HEK293 (cell line): ENCODE measurements around the gene PRRT1.

Experiments used
- CTCF ChIA-PET: fragments of 350-600 bp; formaldehyde crosslinking; extraction: SDS; loops from one replicate; lab custom pipeline; 2021; ENCODE audit warnings: antibody characterized with exemption; lab: Yijun Ruan, JAX
- POLR2A ChIA-PET: fragments of 300-600 bp; formaldehyde crosslinking; extraction: SDS; loops from one replicate; lab custom pipeline; 2020; ENCODE audit warnings: antibody characterized with exemption, inconsistent platforms; lab: Yijun Ruan, JAX
- H3K27ac ChIP-seq: fragments of 200-500 bp; sonication (Bioruptor generic); 2 replicates; pipeline ENCODE4 v1.5.1; 2014; ENCODE audit warnings: low read depth, low read length, control low read depth, inconsistent platforms; ENCODE audit errors: extremely low read depth
- H3K36me3 ChIP-seq, 2 experiments: fragments of 200-500 bp in 1 of 2; sonication (Bioruptor generic) in 1 of 2; 1 replicate in 1 of 2; 2 replicates in 1 of 2; pipeline ENCODE4 v1.5.1; 2014 to 2017; ENCODE audit warnings: inconsistent platforms in 2 of 2, low read length in 2 of 2; ENCODE audit not compliant: control insufficient read depth in 2 of 2, insufficient read depth in 1 of 2
- H3K4me1 ChIP-seq: fragments of 200-500 bp; sonication (Bioruptor generic); 2 replicates; pipeline ENCODE4 v1.5.1; 2014; ENCODE audit warnings: mild to moderate bottlenecking, low read length, inconsistent platforms; ENCODE audit not compliant: control insufficient read depth, insufficient read depth
- H3K4me3 ChIP-seq: 2 replicates; pipeline ENCODE4 v1.5.1; 2011; ENCODE audit warnings: low read depth, mild to moderate bottlenecking, control low read depth, low read length, moderate library complexity
- H3K9me3 ChIP-seq: fragments of 200-500 bp; sonication (Bioruptor generic); 2 replicates; pipeline ENCODE4 v1.5.1; 2014; ENCODE audit warnings: low read depth, low read length, inconsistent platforms; ENCODE audit not compliant: control insufficient read depth, insufficient read depth
- GLIS1 ChIP-seq: fragments of 450-650 bp; formaldehyde crosslinking; IDR thresholded peaks from 2 replicates; pipeline ENCODE4 v1.5.1; 2016; ENCODE audit warnings: missing biosample characterization, missing genetic modification characterization
- HOXA7 ChIP-seq: sonication (generic); formaldehyde crosslinking; IDR thresholded peaks from 2 replicates; pipeline ENCODE4 v1.8.1; 2022; ENCODE audit warnings: missing genetic modification reagents, borderline replicate concordance
- HOXC10 ChIP-seq: sonication (generic); formaldehyde crosslinking; IDR thresholded peaks from 2 replicates; pipeline ENCODE4 v1.8.1; 2023; ENCODE audit warnings: mild to moderate bottlenecking, missing genetic modification reagents
- KLF1 ChIP-seq: fragments of 450-650 bp; formaldehyde crosslinking; IDR thresholded peaks from 2 replicates; pipeline ENCODE4 v1.5.1; 2016; ENCODE audit warnings: missing biosample characterization, missing genetic modification characterization
- OSR2 ChIP-seq: fragments of 450-650 bp; formaldehyde crosslinking; IDR thresholded peaks from 2 replicates; pipeline ENCODE4 v1.5.1; 2016; ENCODE audit warnings: missing biosample characterization, missing genetic modification characterization
- REPIN1 ChIP-seq: fragments of 450-650 bp; formaldehyde crosslinking; IDR thresholded peaks from 2 replicates; pipeline ENCODE4 v1.5.1; 2017; ENCODE audit warnings: missing biosample characterization, missing genetic modification characterization, low read depth
- SP3 ChIP-seq: fragments of 450-650 bp; formaldehyde crosslinking; IDR thresholded peaks from 2 replicates; pipeline ENCODE4 v1.5.1; 2016; ENCODE audit warnings: missing biosample characterization, missing genetic modification characterization
- WT1 ChIP-seq: fragments of 450-650 bp; formaldehyde crosslinking; IDR thresholded peaks from 2 replicates; pipeline ENCODE4 v1.5.1; 2016; ENCODE audit warnings: missing biosample characterization, missing genetic modification characterization
- ZBTB17 ChIP-seq: fragments of 450-650 bp; formaldehyde crosslinking; IDR thresholded peaks from 2 replicates; pipeline ENCODE4 v1.5.1; 2016; ENCODE audit warnings: missing biosample characterization, missing genetic modification characterization
- ZBTB21 ChIP-seq: fragments of 450-650 bp; formaldehyde crosslinking; IDR thresholded peaks from 2 replicates; pipeline ENCODE4 v1.5.1; 2017; ENCODE audit warnings: missing biosample characterization, missing genetic modification characterization
- ZFHX2 ChIP-seq: fragments of 450-650 bp; formaldehyde crosslinking; conservative IDR thresholded peaks from 2 replicates; pipeline ENCODE4 v1.5.1; 2016; ENCODE audit warnings: missing biosample characterization, missing genetic modification characterization
- ZFP37 ChIP-seq: fragments of 450-650 bp; formaldehyde crosslinking; IDR thresholded peaks from 2 replicates; pipeline ENCODE4 v1.5.1; 2016; ENCODE audit warnings: missing biosample characterization, missing genetic modification characterization
- ZNF114 ChIP-seq: fragments of 450-650 bp; formaldehyde crosslinking; IDR thresholded peaks from 2 replicates; pipeline ENCODE4 v1.5.0; 2017; ENCODE audit warnings: missing biosample characterization, missing genetic modification characterization
- ZNF155 ChIP-seq: fragments of 450-650 bp; formaldehyde crosslinking; IDR thresholded peaks from 2 replicates; pipeline ENCODE4 v1.5.1; 2016; ENCODE audit warnings: missing biosample characterization, missing genetic modification characterization
- ZNF174 ChIP-seq: fragments of 450-650 bp; formaldehyde crosslinking; IDR thresholded peaks from 2 replicates; pipeline ENCODE4 v1.5.0; 2017; ENCODE audit warnings: missing biosample characterization, mild to moderate bottlenecking, missing genetic modification characterization
- ZNF184 ChIP-seq: fragments of 450-650 bp; IDR thresholded peaks from 2 replicates; pipeline ENCODE4 v1.5.1; 2018; ENCODE audit warnings: missing biosample characterization, mild to moderate bottlenecking, missing genetic modification characterization
- ZNF2 ChIP-seq: fragments of 450-650 bp; formaldehyde crosslinking; IDR thresholded peaks from 2 replicates; pipeline ENCODE4 v1.5.1; 2016; ENCODE audit warnings: missing biosample characterization, missing genetic modification characterization
- ZNF341 ChIP-seq: fragments of 450-650 bp; formaldehyde crosslinking; IDR thresholded peaks from 2 replicates; pipeline ENCODE4; 2016; ENCODE audit warnings: low read depth, missing biosample characterization, missing genetic modification characterization
- ZNF555 ChIP-seq: fragments of 450-650 bp; formaldehyde crosslinking; conservative IDR thresholded peaks from 2 replicates; pipeline ENCODE4 v1.5.1; 2017; ENCODE audit warnings: missing biosample characterization, mild to moderate bottlenecking, missing genetic modification characterization, inconsistent platforms
- ZNF558 ChIP-seq: fragments of 450-650 bp; formaldehyde crosslinking; IDR thresholded peaks from 2 replicates; pipeline ENCODE4 v1.5.1; 2016; ENCODE audit warnings: missing biosample characterization, missing genetic modification characterization
- ZNF600 ChIP-seq: fragments of 450-650 bp; formaldehyde crosslinking; IDR thresholded peaks from 2 replicates; pipeline ENCODE4 v1.5.1; 2016; ENCODE audit warnings: missing biosample characterization, missing genetic modification characterization
- ZNF624 ChIP-seq: fragments of 450-650 bp; formaldehyde crosslinking; IDR thresholded peaks from 2 replicates; pipeline ENCODE4 v1.5.1; 2017; ENCODE audit warnings: missing biosample characterization, missing genetic modification characterization
- ZNF660 ChIP-seq: fragments of 450-650 bp; IDR thresholded peaks from 2 replicates; pipeline ENCODE4 v1.5.1; 2018; ENCODE audit warnings: missing biosample characterization, mild to moderate bottlenecking, missing genetic modification characterization
- ZNF664 ChIP-seq: fragments of 450-650 bp; formaldehyde crosslinking; IDR thresholded peaks from 2 replicates; pipeline ENCODE4 v1.5.1; 2016; ENCODE audit warnings: missing biosample characterization, missing genetic modification characterization
- ZNF76 ChIP-seq: fragments of 450-650 bp; formaldehyde crosslinking; IDR thresholded peaks from 2 replicates; pipeline ENCODE4; 2016; ENCODE audit warnings: low read depth, missing biosample characterization, missing genetic modification characterization, borderline replicate concordance
- ZNF768 ChIP-seq: fragments of 450-650 bp; formaldehyde crosslinking; IDR thresholded peaks from 2 replicates; pipeline ENCODE4 v1.5.1; 2018; ENCODE audit warnings: missing biosample characterization, mild to moderate bottlenecking, missing genetic modification characterization
- ZXDB ChIP-seq: fragments of 450-650 bp; formaldehyde crosslinking; IDR thresholded peaks from 2 replicates; pipeline ENCODE4 v1.5.1; 2016; ENCODE audit warnings: missing biosample characterization, missing genetic modification characterization
- TF ChIP-seq, protein P1 (sequence below): fragments of 450-650 bp; IDR thresholded peaks from 2 replicates; pipeline ENCODE4 v1.5.1; 2018; ENCODE audit warnings: missing biosample characterization, missing genetic modification characterization
- TF ChIP-seq, protein P2 (sequence below): fragments of 450-650 bp; formaldehyde crosslinking; IDR thresholded peaks from 2 replicates; pipeline ENCODE4 v1.5.1; 2016; ENCODE audit warnings: missing biosample characterization, missing genetic modification characterization
- TF ChIP-seq, protein P3 (sequence below): fragments of 450-650 bp; formaldehyde crosslinking; IDR thresholded peaks from 2 replicates; pipeline ENCODE4 v1.5.1; 2016; ENCODE audit warnings: missing biosample characterization, missing genetic modification characterization
- TF ChIP-seq, protein P4 (sequence below): IDR thresholded peaks from 2 replicates; pipeline ENCODE4 v1.6.1; 2011; ENCODE audit warnings: mild to moderate bottlenecking, low read depth, low read length, borderline replicate concordance

The PRRT1 gene

DNA sequence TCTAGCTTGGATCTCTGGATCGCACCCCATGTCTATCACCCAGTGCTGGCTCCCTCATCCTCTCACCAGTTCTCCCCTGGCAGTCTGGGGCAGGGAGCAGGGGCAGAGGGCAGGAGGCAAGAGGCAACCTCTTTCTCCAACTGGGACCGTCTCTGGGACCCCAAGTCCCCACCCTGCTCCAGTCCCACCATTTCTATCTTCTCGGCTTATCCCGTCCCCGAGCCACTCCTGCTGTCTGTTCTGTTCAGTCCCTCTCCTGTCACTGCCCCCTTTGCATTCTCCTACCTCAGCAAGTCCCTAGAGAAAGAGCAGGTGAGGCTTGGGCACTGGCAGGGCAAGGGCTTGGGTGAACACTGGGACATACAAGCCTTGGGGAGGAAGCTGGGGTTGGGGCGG, 42.0 kb downstream of the PRRT1 start:
- no peak overlapping the region for H3K27ac ChIP-seq
- TF ChIP-seq ZNF114 (tag by site-specific recombination) (no peak), ZBTB17 (tag by site-specific recombination) (0 out of 2 replicates have a peak, but pooled peaks have one; percentile 25)
- TF ChIP-seq, protein P1, sequence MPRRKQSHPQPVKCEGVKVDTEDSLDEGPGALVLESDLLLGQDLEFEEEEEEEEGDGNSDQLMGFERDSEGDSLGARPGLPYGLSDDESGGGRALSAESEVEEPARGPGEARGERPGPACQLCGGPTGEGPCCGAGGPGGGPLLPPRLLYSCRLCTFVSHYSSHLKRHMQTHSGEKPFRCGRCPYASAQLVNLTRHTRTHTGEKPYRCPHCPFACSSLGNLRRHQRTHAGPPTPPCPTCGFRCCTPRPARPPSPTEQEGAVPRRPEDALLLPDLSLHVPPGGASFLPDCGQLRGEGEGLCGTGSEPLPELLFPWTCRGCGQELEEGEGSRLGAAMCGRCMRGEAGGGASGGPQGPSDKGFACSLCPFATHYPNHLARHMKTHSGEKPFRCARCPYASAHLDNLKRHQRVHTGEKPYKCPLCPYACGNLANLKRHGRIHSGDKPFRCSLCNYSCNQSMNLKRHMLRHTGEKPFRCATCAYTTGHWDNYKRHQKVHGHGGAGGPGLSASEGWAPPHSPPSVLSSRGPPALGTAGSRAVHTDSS (tag by site-specific recombination): no peak
- H3K36me3 ChIP-seq: peaks cover 0 to 13% of the 10 kb centered on the region in 2 experiments; a peak in 1 of 3 replicates
- ChIA-PET CTCF (interaction anchor here (0.8 to 5.9 kb wide), 5 partner anchors 8 to 158 kb away, joined by 3 to 45 read pairs (median 6); no protein-coding TSS in a partner anchor), POLR2A (interaction anchor here (0.6 to 1.6 kb wide), 10 partner anchors 9 to 270 kb away, joined by 3 to 8 read pairs (median 4); partner anchors contain the start of gene DXO)
- H3K9me3 ChIP-seq: no peaks in the 10 kb centered on the region
- H3K4me3 ChIP-seq: no peak overlapping the region
- H3K4me1 ChIP-seq: peaks cover 9% of the 10 kb centered on the region; the same call in 1 of the 2 replicates

DNA sequence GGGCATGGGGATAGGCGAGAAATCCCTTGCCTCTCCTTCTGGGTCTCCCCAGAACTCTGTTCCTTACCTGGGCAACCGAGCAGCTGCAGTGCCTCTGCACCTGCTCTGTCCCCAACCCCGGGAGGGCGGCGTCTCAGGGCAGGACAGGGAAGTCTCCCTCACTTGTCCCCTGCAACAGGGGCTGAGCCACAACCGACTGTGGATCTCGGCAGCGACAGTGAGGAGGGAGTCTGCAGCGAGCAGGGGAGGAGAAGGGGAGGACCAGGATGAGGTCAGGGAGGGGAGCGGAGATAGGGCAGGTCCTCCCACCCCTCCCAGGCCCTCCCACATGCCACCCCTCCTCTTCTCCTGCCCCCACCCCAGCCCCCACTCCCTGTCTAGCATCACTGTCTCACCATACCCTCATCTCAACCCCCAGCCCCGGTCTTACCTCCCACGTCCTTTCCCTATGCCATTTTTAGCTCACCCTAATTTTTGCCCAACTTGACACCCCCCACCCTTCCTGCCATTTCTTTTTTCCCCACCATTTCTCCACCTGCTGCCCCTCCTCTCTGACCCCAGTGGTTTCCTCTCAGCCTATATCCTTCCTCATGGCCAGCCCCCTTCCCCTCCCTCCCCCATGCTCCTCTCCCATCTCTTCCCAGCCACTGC, 42.5 kb downstream of the PRRT1 start, which contains the start of gene TNXB:
TNXB (minus strand) TSS at position 225 of the 651 bp plus-strand sequence. CDS start 11,140 bp downstream, outside the sequence.
- POLR2A ChIA-PET: interaction anchor here (0.6 to 1.6 kb wide), 11 partner anchors 9 to 211 kb away, joined by 3 to 8 read pairs (median 4); partner anchors contain the start of gene ATF6B
- H3K4me3 ChIP-seq: no peak within 1 kb of the TSS
- H3K4me1 ChIP-seq: peaks cover 9% of the 10 kb centered on the region; the same call in 1 of the 2 replicates
- peaks cover 0 to 13% of the 10 kb centered on the region in 2 experiments; a peak in 1 of 3 replicates for H3K36me3 ChIP-seq
- CTCF ChIA-PET: interaction anchor here (1.8 to 5.9 kb wide), 2 partner anchors 8 to 62 kb away, joined by 6 to 45 read pairs; no protein-coding TSS in a partner anchor
- H3K27ac ChIP-seq: no peak within 1 kb of the TSS
- H3K9me3 ChIP-seq: no peaks in the 10 kb centered on the region
- TF ChIP-seq GLIS1 (peak; percentile 62), REPIN1 (tag by site-specific recombination) (no peak), ZBTB21 (tag by site-specific recombination) (no peak), ZNF624 (no peak), ZNF664 (tag by site-specific recombination) (no peak), OSR2 (tag by site-specific recombination) (no peak), HOXA7 (CRISPR knock-in tag) (no peak), ZNF155 (no peak), ZNF184 (tag by site-specific recombination) (no peak), ZNF660 (no peak), ZNF2 (tag by site-specific recombination) (no peak), ZNF174 (tag by site-specific recombination) (no peak), ZNF341 (tag by site-specific recombination) (no peak), ZFP37 (tag by site-specific recombination) (no peak), WT1 (peak; percentile 98), ZNF768 (no peak), ZNF76 (no peak), KLF1 (tag by site-specific recombination) (peak; percentile 70), ZNF558 (tag by site-specific recombination) (no peak), HOXC10 (CRISPR knock-in tag) (no peak), SP3 (tag by site-specific recombination) (peak; percentile 54; the same call in 1 of the 2 replicates), ZXDB (tag by site-specific recombination) (no peak), ZNF555 (no peak), ZNF600 (tag by site-specific recombination) (peak; percentile 80; the same call in 1 of the 2 replicates), ZFHX2 (tag by site-specific recombination) (peak; percentile 91)
- TF ChIP-seq, protein P2, sequence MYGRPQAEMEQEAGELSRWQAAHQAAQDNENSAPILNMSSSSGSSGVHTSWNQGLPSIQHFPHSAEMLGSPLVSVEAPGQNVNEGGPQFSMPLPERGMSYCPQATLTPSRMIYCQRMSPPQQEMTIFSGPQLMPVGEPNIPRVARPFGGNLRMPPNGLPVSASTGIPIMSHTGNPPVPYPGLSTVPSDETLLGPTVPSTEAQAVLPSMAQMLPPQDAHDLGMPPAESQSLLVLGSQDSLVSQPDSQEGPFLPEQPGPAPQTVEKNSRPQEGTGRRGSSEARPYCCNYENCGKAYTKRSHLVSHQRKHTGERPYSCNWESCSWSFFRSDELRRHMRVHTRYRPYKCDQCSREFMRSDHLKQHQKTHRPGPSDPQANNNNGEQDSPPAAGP: 0 out of 2 replicates have a peak, but pooled peaks have one; percentile 30
- TF ChIP-seq, protein P3, sequence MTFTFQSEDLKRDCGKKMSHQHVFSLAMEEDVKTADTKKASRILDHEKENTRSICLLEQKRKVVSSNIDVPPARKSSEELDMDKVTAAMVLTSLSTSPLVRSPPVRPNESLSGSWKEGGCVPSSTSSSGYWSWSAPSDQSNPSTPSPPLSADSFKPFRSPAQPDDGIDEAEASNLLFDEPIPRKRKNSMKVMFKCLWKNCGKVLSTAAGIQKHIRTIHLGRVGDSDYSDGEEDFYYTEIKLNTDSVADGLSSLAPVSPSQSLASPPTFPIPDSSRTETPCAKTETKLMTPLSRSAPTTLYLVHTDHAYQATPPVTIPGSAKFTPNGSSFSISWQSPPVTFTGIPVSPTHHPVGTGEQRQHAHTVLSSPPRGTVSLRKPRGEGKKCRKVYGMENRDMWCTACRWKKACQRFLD (tag by site-specific recombination): no peak
- TF ChIP-seq, protein P4, sequence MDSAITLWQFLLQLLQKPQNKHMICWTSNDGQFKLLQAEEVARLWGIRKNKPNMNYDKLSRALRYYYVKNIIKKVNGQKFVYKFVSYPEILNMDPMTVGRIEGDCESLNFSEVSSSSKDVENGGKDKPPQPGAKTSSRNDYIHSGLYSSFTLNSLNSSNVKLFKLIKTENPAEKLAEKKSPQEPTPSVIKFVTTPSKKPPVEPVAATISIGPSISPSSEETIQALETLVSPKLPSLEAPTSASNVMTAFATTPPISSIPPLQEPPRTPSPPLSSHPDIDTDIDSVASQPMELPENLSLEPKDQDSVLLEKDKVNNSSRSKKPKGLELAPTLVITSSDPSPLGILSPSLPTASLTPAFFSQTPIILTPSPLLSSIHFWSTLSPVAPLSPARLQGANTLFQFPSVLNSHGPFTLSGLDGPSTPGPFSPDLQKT: no peak
